ENCODE data around the gene RAB35. TPM values are rescaled to one million over a fixed set of nuclear protein-coding genes. Genes with fewer than 3 reads are reported as not detected.

RAB35 gene
- total RNA-seq, 1 experiment from 2014 or later = 57.1 TPM

- Histone ChIP-seq H3K79me2 (ENCODE audit: insufficient read depth, low read length) (peaks cover 12% of the 10 kb centered on the region), H3K4me3 (replicated peaks in 1 of 2; ENCODE audit: low read depth in 1 of 2, low read length in 2 of 2) (no peak overlapping the region), H3K27me3 (ENCODE audit: insufficient read depth, low read length) (no peaks in the 10 kb centered on the region), H3K36me3 (ENCODE audit: control insufficient read depth in 1 of 2, insufficient read depth in 2 of 2, low read length in 2 of 2) (peaks cover 60 to 71% of the 10 kb centered on the region in 2 experiments; a peak in 3 of 4 replicates), H4K20me1 (ENCODE audit: insufficient read depth) (no peaks in the 10 kb centered on the region), H3K27ac (ENCODE audit: low read depth, low read length) (no peak overlapping the region), H3K4me1 (ENCODE audit: control insufficient read depth in 1 of 2, insufficient read depth in 2 of 2, low read length in 2 of 2) (no peaks in the 10 kb centered on the region), H2AFZ (ENCODE audit: low read depth, low read length, poor library complexity, severe bottlenecking) (no peak overlapping the region), H3K9ac (ENCODE audit: low read length) (no peak overlapping the region), H3K9me2 (ENCODE audit: insufficient read depth) (no peaks in the 10 kb centered on the region), H3K4me2 (ENCODE audit: low read length) (no peak overlapping the region), H3K9me3 (ENCODE audit: control insufficient read depth in 1 of 2, insufficient read depth in 1 of 2, low read depth in 1 of 2, low read length in 2 of 2) (no peaks in the 10 kb centered on the region)
- intact Hi-C loops (cut with micrococcal nuclease) = no loop called here
- POLR2A ChIA-PET = no interaction called here
- DNase-seq (ENCODE audit: low read depth, low spot score) = no peak
- RAD21 ChIA-PET (ENCODE audit: low non-redundant PET in 1 of 2, low total read pairs in 2 of 2, uncharacterized antibody in 2 of 2, unreplicated experiment in 2 of 2) = no interaction called here
- TF ChIP-seq RAD21 (IDR thresholded peaks at IDR 0.05; ENCODE audit: low read depth) = no peak
- no peak for TF ChIP-seq SRF (IDR thresholded peaks at IDR 0.05; ENCODE audit: low read depth)
- no peak for TF ChIP-seq CBX3 (IDR thresholded peaks at IDR 0.05; ENCODE audit: low read depth)
- TF ChIP-seq POLR2A (IDR thresholded peaks at IDR 0.05; ENCODE audit: borderline replicate concordance, extremely low read depth, insufficient read depth, insufficient read length) = no peak
- no peak for TF ChIP-seq EGR1 (IDR thresholded peaks at IDR 0.05; ENCODE audit: low read depth)
- TF ChIP-seq TCF7L2 (IDR thresholded peaks at IDR 0.05; ENCODE audit: borderline replicate concordance, extremely low read depth, insufficient read depth, insufficient read length) = no peak
- BruUV-seq (replicated peaks) = no TSS peak
- CTCF ChIA-PET = no interaction called here
- no peak for ATAC-seq
These were observed 46.2 kb upstream of the RAB35 start for GRCh38 chr12:120162763-120163162.

- TF ChIP-seq ZBTB33 (IDR thresholded peaks at IDR 0.05; ENCODE audit: extremely low read depth, insufficient replicate concordance, low read length) (no peak), POLR2AphosphoS5 (IDR thresholded peaks at IDR 0.05; ENCODE audit: low read depth, low read length) (peak; percentile 19; the same call in 1 of the 2 replicates), CBX3 (IDR thresholded peaks at IDR 0.05; ENCODE audit: low read depth) (no peak), EGR1 (IDR thresholded peaks at IDR 0.05; ENCODE audit: low read depth) (no peak)
- Histone ChIP-seq H3K4me2 (ENCODE audit: low read length) (no peak overlapping the region), H3K4me1 (ENCODE audit: control insufficient read depth in 1 of 2, insufficient read depth in 2 of 2, low read length in 2 of 2) (no peaks in the 10 kb centered on the region), H4K20me1 (ENCODE audit: insufficient read depth) (no peaks in the 10 kb centered on the region), H3K9me2 (ENCODE audit: insufficient read depth) (no peaks in the 10 kb centered on the region), H3K27me3 (ENCODE audit: insufficient read depth, low read length) (no peaks in the 10 kb centered on the region), H3K9ac (ENCODE audit: low read length) (no peak overlapping the region), H3K79me2 (ENCODE audit: insufficient read depth, low read length) (peaks cover 8% of the 10 kb centered on the region), H3K27ac (ENCODE audit: low read depth, low read length) (no peak overlapping the region), H3K9me3 (ENCODE audit: control insufficient read depth in 1 of 2, insufficient read depth in 1 of 2, low read depth in 1 of 2, low read length in 2 of 2) (no peaks in the 10 kb centered on the region), H3K36me3 (ENCODE audit: control insufficient read depth in 1 of 2, insufficient read depth in 2 of 2, low read length in 2 of 2) (peaks cover 64 to 75% of the 10 kb centered on the region in 2 experiments; a peak in 3 of 4 replicates), H2AFZ (ENCODE audit: low read depth, low read length, poor library complexity, severe bottlenecking) (no peak overlapping the region), H3K4me3 (replicated peaks in 1 of 2; ENCODE audit: low read depth in 1 of 2, low read length in 2 of 2) (no peak overlapping the region)
- ChIA-PET RAD21 (ENCODE audit: low non-redundant PET in 1 of 2, low total read pairs in 2 of 2, uncharacterized antibody in 2 of 2, unreplicated experiment in 2 of 2) (no interaction called here), POLR2A (interaction anchor here (1.2 kb wide), 1 partner anchor 39 kb away, joined by 3 read pairs; the partner anchor contains the start of gene RPLP0), CTCF (no interaction called here)
- intact Hi-C loops (cut with micrococcal nuclease) = no loop called here
- DNase-seq (ENCODE audit: low read depth, low spot score) (no peak), ATAC-seq (no peak)
- no TSS peak for BruUV-seq (replicated peaks)
These were observed 45.3 kb upstream of the RAB35 start for GRCh38 chr12:120161852-120162251.
